HL-60 (cell line): ENCODE measurements around the gene DAZAP1.

Experiments
- GABPA ChIP-seq: IDR thresholded peaks from 2 replicates; pipeline ENCODE4 v1.6.1; 2012; ENCODE audit warnings: low read depth
- POLR2AphosphoS5 ChIP-seq: IDR thresholded peaks from 2 replicates; pipeline ENCODE4 v1.6.1; 2012; ENCODE audit warnings: low read depth

GRCh38 chr19:1408300-1409203 lies 1.2 kb downstream of the DAZAP1 start:
- TF ChIP-seq POLR2AphosphoS5 (no peak), GABPA (no peak)
